HG03342 (cell line): ENCODE measurements around the gene SH3BGRL3.
"Not testable (repeated sequence)": the region's sequence is repeated elsewhere in the genome, so short reads cannot be mapped to it uniquely, and the experiment has no call there.

Source experiments
- ATAC-seq: cut with Tn5 transposase; IDR thresholded peaks from one replicate; pipeline ENCODE4 v1.9.1; 2021; ENCODE audit warnings: mild to moderate bottlenecking, moderate library complexity; ENCODE audit not compliant: unreplicated experiment

The SH3BGRL3 gene

GRCh38 chr1:26279456-26280332 lies at the start of gene SH3BGRL3:
Gene SH3BGRL3, plus strand, starts transcription at chr1:26280086. Its CDS starts 70 bp downstream, at chr1:26280156.
- ATAC-seq = peak; percentile 64

DNA sequence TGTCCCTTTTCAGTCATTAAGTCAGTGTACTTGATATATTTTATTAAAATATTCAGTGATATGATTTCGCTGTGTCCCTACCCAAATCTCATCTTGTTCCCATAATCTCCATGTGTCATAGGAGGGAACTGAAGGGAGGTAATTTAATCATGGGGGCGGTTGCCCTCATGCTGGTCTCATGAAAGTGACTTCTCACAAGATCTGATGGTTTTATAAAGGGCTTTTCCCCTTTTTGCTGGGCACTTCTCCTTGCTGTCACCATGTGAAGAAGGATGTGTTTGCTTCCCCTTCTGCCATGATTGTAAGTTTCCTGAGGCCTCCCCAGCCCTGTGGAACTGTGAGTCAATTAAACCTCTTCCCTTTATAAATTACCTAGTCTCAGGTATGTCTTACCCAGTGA lies 49.2 kb upstream of the SH3BGRL3 start:
- not testable (repeated sequence) for ATAC-seq

- peak; percentile 92 for ATAC-seq
Observed at GRCh38 chr1:26233903-26234643, 45.8 kb upstream of the SH3BGRL3 start, which contains the start of gene CEP85. Gene CEP85, plus strand, starts transcription at chr1:26234200. Its CDS starts 5,584 bp downstream, at chr1:26239784.

GRCh38 chr1:26234644-26235370 lies 45.1 kb upstream of the SH3BGRL3 start:
- no peak for ATAC-seq

GRCh38 chr1:26237230-26237966 lies 42.5 kb upstream of the SH3BGRL3 start:
- ATAC-seq = no peak

GRCh38 chr1:26239936-26240335 lies 40.0 kb upstream of the SH3BGRL3 start:
- ATAC-seq = no peak

- ATAC-seq = no peak
Observed at GRCh38 chr1:26252718-26253117, 27.2 kb upstream of the SH3BGRL3 start.

DNA sequence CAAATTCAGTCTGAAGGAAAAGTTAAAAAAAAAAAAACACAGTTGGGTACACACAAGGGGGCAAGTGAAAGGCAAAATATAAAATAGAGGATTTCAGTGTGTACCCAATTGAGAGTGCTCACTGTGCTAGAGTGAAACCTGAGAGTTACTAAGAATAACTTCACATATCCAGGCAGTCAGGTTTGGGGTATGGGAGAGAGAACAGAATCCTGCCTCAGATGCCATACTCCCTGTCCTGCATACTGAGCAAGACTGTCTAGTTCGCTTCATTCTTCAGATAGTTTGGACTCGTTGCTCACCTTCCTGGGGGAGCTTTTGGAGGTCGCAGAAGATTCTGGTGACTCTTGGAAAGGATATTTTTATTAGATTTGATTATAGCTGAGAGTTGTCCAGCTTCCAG lies 25.5 kb upstream of the SH3BGRL3 start:
- no peak for ATAC-seq

DNA sequence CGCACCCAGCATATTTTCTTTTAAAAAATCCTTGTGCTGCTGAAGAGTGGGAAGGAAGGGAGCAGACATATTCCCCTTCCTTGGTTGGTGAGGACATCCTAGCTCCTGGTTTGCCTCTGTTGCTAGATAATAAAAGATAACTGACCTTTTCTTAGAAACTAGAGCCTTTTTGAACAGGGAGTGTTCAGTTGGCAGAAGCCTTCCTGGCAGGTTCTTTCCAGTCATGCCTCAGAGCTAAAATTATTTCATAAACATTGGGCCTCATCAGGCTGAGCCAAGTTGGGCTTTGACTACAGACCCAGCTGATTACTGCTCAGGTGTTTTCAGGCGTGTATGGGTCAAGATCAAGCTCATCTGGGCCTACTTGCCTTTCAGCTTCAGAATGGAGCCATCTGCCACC lies 22.7 kb upstream of the SH3BGRL3 start:
- no peak for ATAC-seq

DNA sequence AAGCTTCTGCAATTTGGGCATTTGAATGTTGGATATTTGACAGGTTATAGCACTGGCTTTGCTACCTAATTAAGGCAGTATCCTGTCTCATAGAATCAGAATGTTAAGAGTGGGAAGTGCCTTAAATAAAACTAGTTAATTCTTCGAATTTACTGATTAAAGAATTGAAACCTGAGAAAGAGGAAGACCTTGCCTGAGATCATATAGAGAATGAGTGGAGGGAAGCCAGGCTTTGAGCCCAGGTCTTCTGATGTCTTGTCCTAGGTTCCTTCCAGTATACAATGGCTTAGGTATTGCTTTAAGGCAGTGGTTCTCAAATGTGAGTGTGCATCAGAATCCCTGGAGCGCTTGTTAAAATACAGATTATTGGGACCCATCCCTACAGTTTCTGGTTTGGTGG lies 20.9 kb upstream of the SH3BGRL3 start:
- no peak for ATAC-seq

- no peak for ATAC-seq
Observed at GRCh38 chr1:26259578-26259977, 20.3 kb upstream of the SH3BGRL3 start.

GRCh38 chr1:26263212-26263611 lies 16.7 kb upstream of the SH3BGRL3 start:
- ATAC-seq = no peak

- ATAC-seq = no peak
Observed at GRCh38 chr1:26265405-26265804, 14.5 kb upstream of the SH3BGRL3 start.

DNA sequence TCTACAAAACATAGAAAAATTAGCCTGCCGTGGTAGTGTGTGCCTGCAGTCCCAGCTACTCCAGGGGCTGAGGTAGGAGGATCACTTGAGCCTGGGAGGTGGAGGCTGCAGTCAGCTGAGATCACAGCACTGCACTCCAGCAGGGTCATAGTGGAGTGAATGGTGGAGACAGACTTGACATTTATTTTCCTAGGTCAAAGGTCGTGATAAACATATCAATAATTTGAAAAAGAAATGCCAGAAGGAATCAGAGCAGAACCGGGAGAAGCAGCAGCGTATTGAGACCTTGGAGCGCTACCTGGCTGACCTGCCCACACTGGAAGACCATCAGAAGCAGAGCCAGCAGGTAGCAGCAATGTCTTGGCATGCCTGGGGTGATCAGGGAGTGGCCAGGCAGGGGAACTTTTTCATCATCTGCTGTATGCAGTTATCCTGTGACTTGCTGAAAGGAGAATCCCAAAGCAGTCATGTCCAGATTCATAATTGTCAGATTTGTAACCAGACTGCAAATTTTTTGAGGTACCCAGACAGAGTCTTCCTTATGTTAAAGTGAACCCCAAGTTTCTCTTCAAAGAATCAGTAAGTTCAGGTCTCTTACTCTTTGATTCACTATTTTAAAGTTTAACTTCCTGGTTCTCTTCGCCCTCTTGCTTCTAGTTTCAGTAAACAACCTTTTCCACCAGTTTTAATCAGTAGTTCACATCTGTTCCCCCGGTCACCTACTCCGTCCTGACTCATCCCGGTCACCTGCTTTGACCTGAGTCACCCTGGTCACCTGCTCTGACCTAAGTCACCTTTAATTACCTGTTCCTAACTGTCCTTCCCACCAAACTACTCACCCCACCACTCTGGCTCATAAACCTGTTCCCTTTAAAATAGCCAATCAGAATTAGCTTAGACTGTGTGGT lies 11.3 kb upstream of the SH3BGRL3 start:
- ATAC-seq = no peak

DNA sequence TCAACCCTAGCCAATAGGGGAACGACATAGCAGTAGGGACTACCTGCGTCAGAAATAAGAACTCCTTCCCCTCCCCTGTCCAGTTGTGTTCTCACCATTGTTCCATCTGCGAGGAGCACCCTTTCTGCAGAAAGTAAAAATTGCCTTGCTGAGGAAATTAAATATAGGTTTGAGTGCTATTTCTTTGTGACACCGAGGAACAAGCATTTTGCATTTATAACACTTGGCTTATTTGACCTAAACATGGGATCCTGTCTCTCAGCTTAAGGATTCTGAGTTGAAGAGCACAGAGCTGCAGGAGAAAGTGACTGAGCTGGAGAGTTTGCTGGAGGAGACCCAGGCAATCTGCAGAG lies 10.7 kb upstream of the SH3BGRL3 start:
- ATAC-seq = no peak

- ATAC-seq = no peak
Observed at GRCh38 chr1:26274801-26275425, 5.0 kb upstream of the SH3BGRL3 start.

- ATAC-seq = no peak
Observed at GRCh38 chr1:26275580-26276431, 4.1 kb upstream of the SH3BGRL3 start.

DNA sequence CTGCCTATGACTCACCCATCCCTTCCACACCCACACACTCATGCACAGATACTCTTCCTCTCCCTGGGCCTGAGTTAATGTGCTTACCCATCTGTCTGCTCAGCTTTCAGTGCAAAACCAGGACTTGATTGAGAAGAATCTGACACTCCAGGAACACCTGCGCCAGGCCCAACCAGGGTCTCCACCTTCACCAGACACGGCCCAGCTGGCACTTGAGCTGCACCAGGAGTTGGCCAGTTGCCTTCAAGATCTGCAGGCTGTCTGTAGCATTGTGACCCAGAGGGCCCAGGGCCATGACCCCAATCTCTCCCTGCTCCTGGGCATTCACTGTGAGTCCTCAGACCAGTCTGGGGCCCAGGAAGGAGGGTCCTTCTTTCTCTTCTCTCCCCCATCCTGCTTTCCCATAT lies 3.5 kb upstream of the SH3BGRL3 start:
- no peak for ATAC-seq
